Small intestine (tissue), 7 donors: ENCODE data around the gene CEP89. TPM values are rescaled to one million over a fixed set of nuclear protein-coding genes. Genes with fewer than 3 reads are reported as not detected.

Experiments used
- DNase-seq, 2 donors: peaks; one replicate each; pipeline versions ENCODE4 v3.0.0 to v3.0.0-alpha.2; 2013
- FAIRE-seq: peaks from 2 replicates; lab custom pipeline; 2012; peaks lifted over from hg19 to GRCh38; lab: Jason Lieb, UNC
- H3K27ac ChIP-seq, 3 donors: one replicate each; pipeline ENCODE4 v1.5.1; 2013; ENCODE audit warnings: low read length in 2 of 3, mild to moderate bottlenecking in 2 of 3, control low read depth in 1 of 3, inconsistent platforms in 1 of 3, low read depth in 1 of 3, moderate library complexity in 1 of 3
- H3K27me3 ChIP-seq, 3 donors: one replicate each; pipeline ENCODE4 v1.6.1; 2013; ENCODE audit warnings: low read length in 3 of 3, inconsistent platforms in 1 of 3; ENCODE audit not compliant: control insufficient read depth in 3 of 3, insufficient read depth in 3 of 3
- H3K36me3 ChIP-seq, 3 donors: one replicate each; pipeline ENCODE4 v1.6.1; 2013; ENCODE audit warnings: low read length in 3 of 3, inconsistent platforms in 1 of 3, low read depth in 1 of 3, mild to moderate bottlenecking in 1 of 3, moderate library complexity in 1 of 3; ENCODE audit not compliant: control insufficient read depth in 3 of 3, insufficient read depth in 2 of 3
- H3K4me1 ChIP-seq, 3 donors: one replicate each; pipeline ENCODE4 v1.6.1; 2013; ENCODE audit warnings: low read length in 2 of 3, inconsistent platforms in 1 of 3, low read depth in 1 of 3, mild to moderate bottlenecking in 1 of 3, moderate library complexity in 1 of 3; ENCODE audit not compliant: control insufficient read depth in 3 of 3, insufficient read depth in 2 of 3
- H3K4me3 ChIP-seq, 3 donors: one replicate each; pipeline ENCODE4 v1.5.1; 2013; ENCODE audit warnings: low read length in 3 of 3, control low read depth in 1 of 3, inconsistent platforms in 1 of 3, low read depth in 1 of 3, mild to moderate bottlenecking in 1 of 3, moderate library complexity in 1 of 3
- H3K9me3 ChIP-seq, 2 donors: one replicate each; pipeline ENCODE4 v1.6.1; 2013; ENCODE audit warnings: low read depth in 1 of 2, low read length in 1 of 2; ENCODE audit not compliant: control insufficient read depth in 2 of 2, insufficient read depth in 1 of 2
- WGBS, 3 donors: extraction: QIAGEN DNeasy Blood & Tissue Kit; methylation state at CpG; one replicate each; pipeline ENCODE4 v1.1.7; 2013; 5-methylcytosine and 5-hydroxymethylcytosine counted together
- polyA plus RNA-seq, 4 donors: library from polyadenylated mRNA; stranded (reverse) in 3 of 4; unstranded in 1 of 4; fragments of 200-250 nt in 3 of 4; fragments of 120-200 nt in 1 of 4; gene quantifications; one replicate each; pipeline versions ENCODE4 v1.2.1 to v1.2.3, GENCODE V29; 2013
- donor health status: healthy with polysubstance abuse.
- donor health status: control.
- donor health status: control.
- donor health status: Bipolar disorder and iron deficiency.
- donor health status: healthy.

CEP89 gene
- polyA plus RNA-seq, 4 donors, result 3.5 to 12.4 (median 6.3) TPM

DNA sequence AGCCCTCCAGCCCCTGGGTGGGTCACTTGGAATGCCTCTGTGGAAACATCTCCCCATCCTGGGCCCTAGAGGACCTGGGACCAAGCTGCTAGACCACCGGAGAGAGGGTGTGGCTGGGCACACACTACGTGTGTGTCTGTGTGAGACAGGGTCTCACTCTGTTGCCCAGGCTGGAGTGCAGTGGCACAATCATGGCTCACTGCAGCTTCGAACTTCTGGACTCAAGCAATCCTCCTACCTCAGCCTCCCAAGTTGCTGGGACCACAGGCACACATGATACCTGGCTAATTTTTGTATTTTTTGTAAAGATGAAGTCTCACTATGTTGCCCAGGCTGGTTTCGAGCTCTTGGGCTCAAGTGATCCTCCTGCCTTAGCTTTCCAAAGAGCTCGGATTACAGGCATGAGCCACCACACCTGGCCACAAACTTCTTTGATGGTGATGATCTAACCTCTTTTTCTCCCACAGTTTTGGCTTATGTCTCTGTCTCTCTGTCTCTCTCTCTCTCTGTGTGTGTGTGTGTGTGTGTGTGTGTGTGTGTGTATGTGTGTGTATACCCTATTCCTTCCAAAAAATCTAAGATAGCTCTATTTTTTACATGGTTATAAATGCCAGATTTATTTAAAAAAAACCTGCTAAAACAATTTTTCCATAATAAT, 70.1 kb downstream of the CEP89 start:
- H3K36me3 ChIP-seq, result peaks cover 0 to 17% (median 2%) of the 10 kb centered on the region in 3 donors
- no peak overlapping the region for H3K4me3 ChIP-seq
- 77 to 94% (median 84%) methylated on average over 5 of the region's 5 CpGs for WGBS, 3 donors
- no peaks in the 10 kb centered on the region for H3K27me3 ChIP-seq
- DNase-seq (no peak), FAIRE-seq (no peak)
- no peak overlapping the region for H3K27ac ChIP-seq
- H3K9me3 ChIP-seq, result no peaks in the 10 kb centered on the region
- H3K4me1 ChIP-seq, result peaks cover 0 to 4% (median 0%) of the 10 kb centered on the region in 3 donors

DNA sequence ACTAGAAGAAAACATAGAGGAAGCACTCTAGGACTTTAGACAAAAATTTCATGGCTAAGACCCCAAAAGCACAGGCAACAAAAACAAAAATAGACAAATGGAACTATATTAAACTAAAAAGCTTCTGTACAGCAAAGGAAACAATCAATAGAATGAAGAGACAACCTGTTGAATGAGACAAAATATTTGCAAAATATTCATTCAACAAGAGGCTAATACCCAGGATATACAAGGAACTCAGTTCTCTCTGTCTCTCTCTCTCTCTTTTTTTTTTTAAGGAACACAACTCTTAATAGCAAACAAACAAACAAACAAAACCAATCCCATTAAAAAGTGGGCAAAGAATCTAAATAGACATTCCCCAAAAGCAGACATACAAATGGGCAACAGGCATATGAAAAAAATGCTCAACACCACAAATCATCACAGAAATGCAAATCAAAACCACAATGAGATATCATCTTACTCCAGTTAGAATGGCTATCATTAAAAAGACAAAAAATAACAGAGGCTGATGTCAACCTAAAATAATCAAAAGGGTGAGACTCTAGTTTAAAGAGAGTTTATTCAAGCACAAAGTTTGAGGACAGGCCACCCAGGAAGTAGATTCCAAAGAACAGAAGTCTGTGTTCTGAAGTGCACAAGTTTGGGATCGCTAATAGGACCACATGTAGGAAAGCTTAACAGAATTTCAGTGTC, 75.1 kb downstream of the CEP89 start:
- FAIRE-seq (no peak), DNase-seq (no peak)
- no peaks in the 10 kb centered on the region for H3K4me1 ChIP-seq
- 97 to 100% (median 100%) methylated on average over 1 of the region's 1 CpG for WGBS, 3 donors
- H3K27ac ChIP-seq, result no peak overlapping the region
- H3K9me3 ChIP-seq, result peaks cover 0 to 9% of the 10 kb centered on the region in 2 donors
- peaks cover 0 to 15% (median 4%) of the 10 kb centered on the region in 3 donors for H3K36me3 ChIP-seq
- H3K27me3 ChIP-seq, result no peaks in the 10 kb centered on the region
- no peak overlapping the region for H3K4me3 ChIP-seq

DNA sequence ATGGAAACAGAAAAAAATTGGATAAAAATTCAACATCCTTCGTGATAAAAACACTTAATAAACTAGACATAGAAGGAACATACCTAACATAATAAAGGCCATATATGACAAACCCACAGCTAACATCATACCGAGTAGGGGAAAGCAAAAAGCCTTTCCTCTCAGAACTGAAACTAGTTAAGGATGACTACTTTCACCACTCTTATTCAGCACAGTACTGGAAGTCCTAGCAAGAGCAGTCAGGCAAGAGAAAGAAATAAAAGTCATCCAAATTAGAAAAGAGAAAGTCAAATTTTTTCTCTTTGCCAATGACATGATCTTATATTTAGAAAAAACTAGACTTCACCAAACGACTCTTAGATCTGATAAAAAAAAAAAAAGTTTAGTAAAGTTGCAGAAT, 76.4 kb downstream of the CEP89 start:
- no peak overlapping the region for H3K4me3 ChIP-seq
- 78 to 86% (median 83%) methylated on average over 3 of the region's 3 CpGs for WGBS, 3 donors
- peaks cover 0 to 23% (median 4%) of the 10 kb centered on the region in 3 donors for H3K36me3 ChIP-seq
- no peaks in the 10 kb centered on the region for H3K27me3 ChIP-seq
- H3K9me3 ChIP-seq, result peaks cover 0 to 18% of the 10 kb centered on the region in 2 donors
- H3K4me1 ChIP-seq, result no peaks in the 10 kb centered on the region
- FAIRE-seq, result no peak
- no peak overlapping the region for H3K27ac ChIP-seq
- no peak for DNase-seq

DNA sequence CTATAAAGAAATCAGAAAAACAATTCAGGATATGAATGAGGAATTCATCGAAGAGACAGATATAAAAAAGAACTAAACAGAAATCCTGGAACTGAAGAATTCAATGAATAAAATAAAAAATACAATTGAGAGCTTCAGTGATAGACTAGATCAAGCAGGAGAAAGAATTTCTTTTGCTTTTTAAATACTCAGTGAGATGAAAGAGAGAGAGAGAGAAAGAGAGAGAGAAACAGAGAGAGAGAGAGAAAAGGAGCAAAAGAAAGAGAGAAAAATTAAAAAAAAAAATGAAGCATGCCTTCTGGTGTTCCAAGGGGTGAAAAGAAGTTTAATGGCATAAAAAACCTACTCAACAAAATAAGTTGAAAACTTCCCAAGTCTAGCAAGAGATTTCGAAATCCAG, 80.1 kb downstream of the CEP89 start:
- FAIRE-seq, result no peak
- DNase-seq, result no peak
- Histone ChIP-seq H3K4me1 (no peaks in the 10 kb centered on the region), H3K36me3 (peaks cover 0 to 32% (median 2%) of the 10 kb centered on the region in 3 donors), H3K4me3 (no peak overlapping the region), H3K27ac (no peak overlapping the region), H3K9me3 (peaks cover 0 to 22% of the 10 kb centered on the region in 2 donors), H3K27me3 (no peaks in the 10 kb centered on the region)
- WGBS, 3 donors, result 91 to 98% (median 96%) methylated on average over 2 of the region's 2 CpGs

DNA sequence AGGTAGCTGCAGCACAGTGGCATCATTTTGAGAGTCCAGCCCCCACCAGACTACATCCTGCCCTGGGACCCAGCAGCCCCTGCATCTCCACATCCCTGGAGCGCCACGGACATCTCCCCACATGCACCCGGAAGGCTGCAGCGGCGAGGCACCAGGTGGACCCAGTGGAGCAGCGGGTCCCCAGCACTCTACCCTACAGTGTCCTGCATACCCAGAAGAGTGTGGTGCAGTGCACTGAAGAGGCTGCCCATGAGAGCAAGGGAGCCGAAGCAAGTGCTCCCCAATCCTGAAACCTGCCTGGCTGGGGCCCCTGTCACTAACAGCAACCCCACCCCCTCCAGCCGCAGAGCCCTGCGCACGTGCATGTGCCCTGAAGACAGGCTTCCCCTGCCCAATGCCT, 80.9 kb downstream of the CEP89 start:
- H3K36me3 ChIP-seq, result peaks cover 0 to 36% (median 2%) of the 10 kb centered on the region in 3 donors
- FAIRE-seq, result no peak
- 96 to 100% (median 98%) methylated on average over 10 of the region's 10 CpGs for WGBS, 3 donors

GRCh38 chr19:32890326-32890725, 81.4 kb downstream of the CEP89 start:
- H3K4me1 ChIP-seq, result no peaks in the 10 kb centered on the region
- H3K27me3 ChIP-seq, result no peaks in the 10 kb centered on the region
- no peak for DNase-seq
- no peak overlapping the region for H3K27ac ChIP-seq
- 97 to 98% (median 97%) methylated on average over 10 to 13 of the region's 13 CpGs for WGBS, 3 donors
- H3K4me3 ChIP-seq, result no peak overlapping the region
- peaks cover 0 to 36% (median 2%) of the 10 kb centered on the region in 3 donors for H3K36me3 ChIP-seq
- FAIRE-seq, result no peak
- H3K9me3 ChIP-seq, result peaks cover 0 to 22% of the 10 kb centered on the region in 2 donors

More for the DNA sequence above, 80.9 kb downstream of the CEP89 start:
- Histone ChIP-seq H3K27me3 (no peaks in the 10 kb centered on the region), H3K4me1 (no peaks in the 10 kb centered on the region), H3K27ac (no peak overlapping the region), H3K9me3 (peaks cover 0 to 22% of the 10 kb centered on the region in 2 donors), H3K4me3 (no peak overlapping the region)
- no peak for DNase-seq

GRCh38 chr19:32889137-32889934, 82.4 kb downstream of the CEP89 start:
- Histone ChIP-seq H3K9me3 (peaks cover 0 to 22% of the 10 kb centered on the region in 2 donors), H3K4me3 (no peak overlapping the region), H3K36me3 (peaks cover 0 to 36% (median 2%) of the 10 kb centered on the region in 3 donors), H3K4me1 (no peaks in the 10 kb centered on the region), H3K27ac (no peak overlapping the region), H3K27me3 (no peaks in the 10 kb centered on the region)
- 91 to 94% (median 94%) methylated on average over 11 of the region's 11 CpGs for WGBS, 3 donors
- DNase-seq (no peak), FAIRE-seq (no peak)

DNA sequence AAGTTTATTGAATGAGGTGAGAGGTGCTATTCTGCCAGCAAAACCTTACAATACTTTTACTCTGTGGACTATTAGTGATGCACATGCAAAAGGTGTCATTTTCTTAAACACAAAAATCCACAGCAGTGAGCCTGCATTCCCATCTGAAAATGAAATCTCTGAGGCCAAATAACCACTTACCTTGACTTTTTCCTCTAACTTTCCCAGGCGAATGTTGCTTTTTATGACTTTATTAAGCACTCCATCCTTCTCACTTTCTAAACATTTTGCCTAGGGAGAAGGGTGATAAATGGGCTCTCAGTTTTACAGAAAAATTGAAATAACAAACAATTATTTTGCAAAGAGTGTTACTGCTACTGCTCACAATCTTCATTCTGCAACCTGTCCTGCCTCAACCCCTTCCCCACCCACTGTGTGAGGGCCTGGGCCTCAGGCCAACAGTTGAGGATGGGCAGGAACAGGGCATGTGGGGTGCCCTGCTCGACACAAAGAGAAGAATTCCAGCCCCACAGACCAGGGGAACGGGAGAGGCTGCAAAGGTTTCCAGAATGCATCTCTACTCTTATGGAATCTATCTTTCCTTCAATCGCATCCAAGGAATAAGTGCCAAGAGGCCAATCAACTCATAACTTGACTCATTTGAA, 84.1 kb downstream of the CEP89 start:
- FAIRE-seq (no peak), DNase-seq (no peak)
- 88 to 90% (median 89%) methylated on average over 4 of the region's 4 CpGs for WGBS, 3 donors
- H3K27me3 ChIP-seq, result no peaks in the 10 kb centered on the region
- no peaks in the 10 kb centered on the region for H3K4me1 ChIP-seq
- no peak overlapping the region for H3K27ac ChIP-seq
- H3K36me3 ChIP-seq, result peaks cover 0 to 36% (median 0%) of the 10 kb centered on the region in 3 donors
- H3K4me3 ChIP-seq, result no peak overlapping the region
- peaks cover 0 to 18% of the 10 kb centered on the region in 2 donors for H3K9me3 ChIP-seq
